DND-41 (cell line): Measurements from ENCODE around the gene FXYD6.

Experiments
- ATAC-seq: fragments of 200-7000 bp; cut with Tn5 transposase; 3 replicates; pipeline ENCODE4 v1.9.1; 2021; ENCODE audit warnings: low read depth; ENCODE audit not compliant: insufficient read depth
- DNase-seq: peaks from one replicate; pipeline ENCODE4 v3.0.0-alpha.2; 2020
- H2AFZ ChIP-seq: 2 replicates; pipeline ENCODE4 v1.6.0; 2012; ENCODE audit warnings: low read depth, low read length
- H3K27ac ChIP-seq: 2 replicates; pipeline ENCODE4 v1.5.1; 2012; ENCODE audit warnings: low read length, inconsistent platforms
- H3K27me3 ChIP-seq: fragments of 200-600 bp; sonication (generic); 2 replicates; pipeline ENCODE4 v1.6.0; 2012; ENCODE audit warnings: low read length, mild to moderate bottlenecking, inconsistent platforms; ENCODE audit not compliant: insufficient read depth, poor library complexity
- H3K36me3 ChIP-seq: 2 replicates; pipeline ENCODE4 v1.5.1; 2012; ENCODE audit warnings: low read length, inconsistent platforms; ENCODE audit not compliant: insufficient read depth
- H3K4me1 ChIP-seq: 2 replicates; pipeline ENCODE4 v1.5.1; 2012; ENCODE audit warnings: mild to moderate bottlenecking, low read length; ENCODE audit not compliant: insufficient read depth
- H3K4me2 ChIP-seq: 2 replicates; pipeline ENCODE4 v1.6.0; 2012; ENCODE audit warnings: mild to moderate bottlenecking, moderate library complexity, low read length, inconsistent platforms; ENCODE audit not compliant: insufficient read depth
- H3K4me3 ChIP-seq, 2 experiments: fragments of 200-600 bp in 1 of 2; shearing (Covaris generic) in 1 of 2; 2 replicates each; pipeline ENCODE4 v1.5.1; 2012 to 2016; ENCODE audit warnings: inconsistent platforms in 2 of 2, low read length in 2 of 2, mild to moderate bottlenecking in 2 of 2, low read depth in 1 of 2, moderate library complexity in 1 of 2
- H3K79me2 ChIP-seq: 2 replicates; pipeline ENCODE4 v1.6.0; 2012; ENCODE audit warnings: low read length, inconsistent platforms; ENCODE audit not compliant: insufficient read depth
- H3K9ac ChIP-seq: 2 replicates; pipeline ENCODE4 v1.6.0; 2012; ENCODE audit warnings: low read depth, mild to moderate bottlenecking, inconsistent platforms, low read length, moderate library complexity
- H3K9me3 ChIP-seq: 2 replicates; pipeline ENCODE4 v1.5.1; 2012; ENCODE audit warnings: low read length, moderate library complexity, mild to moderate bottlenecking, inconsistent platforms; ENCODE audit not compliant: insufficient read depth, severe bottlenecking
- H4K20me1 ChIP-seq: 2 replicates; pipeline ENCODE4 v1.6.0; 2012; ENCODE audit warnings: low read length; ENCODE audit not compliant: insufficient read depth
- EZH2 ChIP-seq: IDR thresholded peaks from 3 replicates; pipeline ENCODE4 v1.6.1; 2012; ENCODE audit warnings: borderline replicate concordance, low read depth, mild to moderate bottlenecking, moderate library complexity, low read length, inconsistent platforms; ENCODE audit not compliant: severe bottlenecking
- TF ChIP-seq, protein P1 (sequence below): IDR thresholded peaks from 2 replicates; pipeline ENCODE4 v1.5.1; 2012; ENCODE audit warnings: borderline replicate concordance, low read length, moderate library complexity, mild to moderate bottlenecking; ENCODE audit not compliant: poor library complexity, severe bottlenecking; ENCODE audit errors: extremely low read depth

The FXYD6 gene

DNA sequence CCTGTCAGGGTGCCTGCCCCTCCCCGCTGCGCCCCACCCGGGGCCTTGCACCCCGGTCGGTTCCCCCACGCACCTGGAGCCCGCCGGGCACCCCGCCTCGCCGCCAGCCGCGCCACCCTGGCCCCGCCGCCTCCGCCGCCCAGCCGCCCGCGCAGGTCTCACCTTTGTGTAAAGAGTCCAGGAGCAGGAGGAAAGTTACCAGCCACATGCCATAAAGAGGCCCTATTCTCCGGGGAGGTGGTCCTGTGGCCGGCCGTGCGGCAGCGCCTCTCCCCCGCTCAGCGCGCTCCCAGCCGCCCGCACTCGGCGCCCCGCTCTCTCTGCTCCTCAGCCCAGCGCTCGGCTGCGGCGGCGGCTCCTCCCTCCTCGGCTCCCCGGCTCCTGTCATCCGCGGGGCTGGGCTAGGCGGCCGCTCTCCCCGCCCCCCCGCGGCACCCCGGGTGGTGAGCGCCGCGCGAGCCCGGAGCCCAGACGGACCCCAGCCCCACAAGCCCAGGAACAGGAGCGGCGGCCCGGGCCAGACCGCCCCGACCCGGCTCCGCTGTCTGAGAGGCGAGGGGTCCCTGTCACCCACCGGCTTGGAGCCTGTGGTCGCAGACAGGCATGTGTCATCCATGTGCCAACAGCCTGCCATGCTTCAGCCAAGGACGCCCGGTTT is 79.5 kb downstream of the FXYD6 start, which contains the start of gene DSCAML1:
DSCAML1 (minus strand) TSS at position 345 of the 658 bp plus-strand sequence; CDS start at position 208, 137 bp downstream.
- H3K9ac ChIP-seq: no peak within 1 kb of the TSS
- H3K9me3 ChIP-seq: no peaks in the 10 kb centered on the region
- ATAC-seq (no peak), DNase-seq (no peak)
- no peaks in the 10 kb centered on the region for H3K4me1 ChIP-seq
- TF ChIP-seq EZH2: no peak
- TF ChIP-seq, protein P1, sequence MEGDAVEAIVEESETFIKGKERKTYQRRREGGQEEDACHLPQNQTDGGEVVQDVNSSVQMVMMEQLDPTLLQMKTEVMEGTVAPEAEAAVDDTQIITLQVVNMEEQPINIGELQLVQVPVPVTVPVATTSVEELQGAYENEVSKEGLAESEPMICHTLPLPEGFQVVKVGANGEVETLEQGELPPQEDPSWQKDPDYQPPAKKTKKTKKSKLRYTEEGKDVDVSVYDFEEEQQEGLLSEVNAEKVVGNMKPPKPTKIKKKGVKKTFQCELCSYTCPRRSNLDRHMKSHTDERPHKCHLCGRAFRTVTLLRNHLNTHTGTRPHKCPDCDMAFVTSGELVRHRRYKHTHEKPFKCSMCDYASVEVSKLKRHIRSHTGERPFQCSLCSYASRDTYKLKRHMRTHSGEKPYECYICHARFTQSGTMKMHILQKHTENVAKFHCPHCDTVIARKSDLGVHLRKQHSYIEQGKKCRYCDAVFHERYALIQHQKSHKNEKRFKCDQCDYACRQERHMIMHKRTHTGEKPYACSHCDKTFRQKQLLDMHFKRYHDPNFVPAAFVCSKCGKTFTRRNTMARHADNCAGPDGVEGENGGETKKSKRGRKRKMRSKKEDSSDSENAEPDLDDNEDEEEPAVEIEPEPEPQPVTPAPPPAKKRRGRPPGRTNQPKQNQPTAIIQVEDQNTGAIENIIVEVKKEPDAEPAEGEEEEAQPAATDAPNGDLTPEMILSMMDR: no peak
- no peak within 1 kb of the TSS for H3K4me2 ChIP-seq
- no peaks in the 10 kb centered on the region for H3K79me2 ChIP-seq
- no peak within 1 kb of the TSS for H3K4me3 ChIP-seq
- H2AFZ ChIP-seq: no peak within 1 kb of the TSS
- H3K36me3 ChIP-seq: peaks cover 3% of the 10 kb centered on the region; the same call in 1 of the 2 replicates
- no peak within 1 kb of the TSS for H3K27ac ChIP-seq
- peaks cover 7% of the 10 kb centered on the region; the same call in 1 of the 2 replicates for H4K20me1 ChIP-seq
- H3K27me3 ChIP-seq: no peaks in the 10 kb centered on the region

DNA sequence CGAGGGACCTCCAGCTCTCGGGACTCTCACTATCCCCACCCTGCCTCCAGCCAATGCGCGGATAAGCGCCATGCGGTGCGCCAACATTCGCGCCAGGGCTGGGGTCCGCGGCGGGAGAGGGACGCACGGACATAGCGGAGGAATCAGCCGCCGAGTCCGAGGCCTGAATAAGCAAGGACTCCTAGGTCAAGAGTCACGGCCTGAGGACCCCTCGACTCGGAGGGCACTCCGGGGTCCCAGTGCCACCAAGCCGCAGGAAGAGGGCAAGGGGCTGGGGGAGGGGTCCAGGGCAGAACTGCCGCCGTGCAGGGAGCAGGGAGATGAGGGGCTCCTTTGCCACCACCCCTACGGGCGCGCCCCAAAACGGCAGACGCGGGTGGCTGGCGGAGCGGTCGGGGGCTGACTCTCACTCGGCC is 80.0 kb downstream of the FXYD6 start:
- Histone ChIP-seq H3K27ac (no peak overlapping the region), H3K9ac (no peak overlapping the region), H3K79me2 (no peaks in the 10 kb centered on the region), H3K4me1 (no peaks in the 10 kb centered on the region), H3K4me3 (no peak overlapping the region), H2AFZ (no peak overlapping the region), H3K4me2 (no peak overlapping the region), H3K36me3 (peaks cover 3% of the 10 kb centered on the region; the same call in 1 of the 2 replicates), H3K9me3 (no peaks in the 10 kb centered on the region), H3K27me3 (no peaks in the 10 kb centered on the region), H4K20me1 (peaks cover 7% of the 10 kb centered on the region; the same call in 1 of the 2 replicates)
- TF ChIP-seq EZH2: no peak
- TF ChIP-seq, protein P1: no peak
- ATAC-seq (no peak), DNase-seq (no peak)

DNA sequence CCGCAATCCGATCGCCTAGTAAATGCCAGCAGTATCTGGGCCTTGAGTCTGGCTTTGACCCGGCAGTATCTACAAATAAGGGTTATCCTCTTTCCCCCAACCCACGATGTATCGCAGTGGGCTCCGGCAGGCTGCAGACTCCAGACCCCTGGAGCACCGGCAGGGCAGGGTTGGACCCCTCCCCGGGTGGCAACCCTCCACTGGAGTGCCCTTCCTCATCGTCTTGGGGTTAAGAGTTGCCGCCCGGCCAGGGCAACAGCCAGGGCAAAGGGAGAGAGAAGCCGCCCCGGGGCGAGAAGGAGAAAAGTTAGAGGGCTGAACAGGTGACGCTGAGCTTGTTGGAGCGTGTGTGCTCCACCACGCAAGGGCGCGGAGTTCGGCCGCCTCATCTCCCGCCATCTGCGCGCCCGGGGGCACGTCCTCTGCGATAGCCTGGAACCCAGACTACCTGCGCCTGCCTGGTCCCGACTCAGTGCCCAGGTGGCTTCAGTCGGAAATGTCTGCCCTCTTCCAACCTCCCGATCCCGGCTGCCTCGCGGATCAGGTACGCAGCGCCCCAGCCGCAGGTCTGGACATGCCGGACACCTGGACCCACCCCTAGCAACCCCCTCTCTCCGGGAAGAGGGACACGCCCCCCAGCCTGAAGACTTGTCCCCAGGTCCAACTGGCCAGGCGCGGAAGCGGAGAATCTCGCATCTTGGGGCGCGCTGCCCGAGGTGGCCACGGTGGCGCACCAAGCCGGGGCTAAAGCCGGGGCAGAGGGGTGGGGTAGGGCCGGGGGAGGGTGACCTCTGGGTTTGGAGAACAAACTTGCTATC is 80.6 kb downstream of the FXYD6 start:
- Histone ChIP-seq H3K79me2 (no peaks in the 10 kb centered on the region), H3K4me2 (no peak overlapping the region), H3K9ac (no peak overlapping the region), H3K4me1 (no peaks in the 10 kb centered on the region), H4K20me1 (peaks cover 7% of the 10 kb centered on the region; the same call in 1 of the 2 replicates), H3K27me3 (no peaks in the 10 kb centered on the region), H2AFZ (no peak overlapping the region), H3K27ac (no peak overlapping the region), H3K9me3 (no peaks in the 10 kb centered on the region), H3K4me3 (no peak overlapping the region), H3K36me3 (peaks cover 3% of the 10 kb centered on the region; the same call in 1 of the 2 replicates)
- no peak for TF ChIP-seq EZH2
- TF ChIP-seq, protein P1: no peak
- ATAC-seq (no peak), DNase-seq (no peak)
